Tibial nerve (tissue), 4 donors: ENCODE results near the gene OR3A1. TPM values are rescaled to one million over a fixed set of nuclear protein-coding genes. Genes with fewer than 3 reads are reported as not detected.
"Not testable (repeated sequence)": the region's sequence is repeated elsewhere in the genome, so short reads cannot be mapped to it uniquely, and the experiment has no call there.

Source experiments
- DNase-seq, 2 donors: peaks; one replicate each; pipeline ENCODE4 v3.0.0-alpha.2; 2019; ENCODE audit warnings: low spot score in 2 of 2
- H3K27ac ChIP-seq, 4 donors: fragments of 200-600 bp; sonication (generic) in 3 of 4; one replicate each; pipeline ENCODE4 v1.5.1; 2017 to 2019; ENCODE audit warnings: mild to moderate bottlenecking in 1 of 4
- H3K27me3 ChIP-seq, 2 donors: fragments of 200-600 bp; sonication (generic) in 1 of 2; one replicate each; pipeline versions ENCODE4 v1.5.1 to v1.6.0; 2017 to 2019
- H3K36me3 ChIP-seq, 3 donors: fragments of 200-600 bp; sonication (generic); one replicate each; pipeline ENCODE4 v1.5.1; 2018 to 2019
- H3K4me1 ChIP-seq, 4 donors: fragments of 200-600 bp; sonication (generic) in 3 of 4; one replicate each; pipeline ENCODE4 v1.5.1; 2017 to 2019
- H3K4me3 ChIP-seq, 4 donors: fragments of 200-600 bp; sonication (generic) in 3 of 4; one replicate each; pipeline ENCODE4 v1.5.1; 2017 to 2019; ENCODE audit warnings: mild to moderate bottlenecking in 1 of 4, moderate library complexity in 1 of 4
- H3K9me3 ChIP-seq, 4 donors: fragments of 200-600 bp; sonication (generic) in 3 of 4; one replicate each; pipeline ENCODE4 v1.5.1; 2017 to 2019
- EP300 ChIP-seq, 2 donors: sonication (generic); formaldehyde crosslinking; IDR thresholded peaks; one replicate each; pipeline ENCODE4 v1.6.1; 2017; ENCODE audit warnings: antibody characterized with exemption in 2 of 2, mild to moderate bottlenecking in 1 of 2
- POLR2A ChIP-seq, 2 donors: fragments of 450-650 bp; IDR thresholded peaks; one replicate each; pipeline ENCODE4 v1.6.1; 2017; ENCODE audit warnings: antibody characterized with exemption in 2 of 2, mild to moderate bottlenecking in 2 of 2, moderate library complexity in 2 of 2
- WGBS, 2 donors: methylation state at CpG; one replicate each; pipeline ENCODE4 v1.1.5; 2018; 5-methylcytosine and 5-hydroxymethylcytosine counted together
- total RNA-seq, 4 donors: library from RNA; depleted of rRNA; stranded (reverse); fragments of >200 nt; gene quantifications; one replicate each; pipeline ENCODE4 v1.1.0, GENCODE V29; 2016
- TF ChIP-seq, protein P1 (sequence below), 5 experiments: fragments of 200-600 bp in 3 of 5; fragments of 450-650 bp in 2 of 5; sonication (generic) in 3 of 5; IDR thresholded peaks; one replicate each; pipeline ENCODE4 v1.5.1; 2016 to 2019; ENCODE audit warnings: antibody characterized with exemption in 5 of 5, mild to moderate bottlenecking in 3 of 5, moderate library complexity in 2 of 5

Gene OR3A1
- total RNA-seq, 4 donors from 2014 or later: 0.63 to 2.4 TPM; not detected in 2

DNA sequence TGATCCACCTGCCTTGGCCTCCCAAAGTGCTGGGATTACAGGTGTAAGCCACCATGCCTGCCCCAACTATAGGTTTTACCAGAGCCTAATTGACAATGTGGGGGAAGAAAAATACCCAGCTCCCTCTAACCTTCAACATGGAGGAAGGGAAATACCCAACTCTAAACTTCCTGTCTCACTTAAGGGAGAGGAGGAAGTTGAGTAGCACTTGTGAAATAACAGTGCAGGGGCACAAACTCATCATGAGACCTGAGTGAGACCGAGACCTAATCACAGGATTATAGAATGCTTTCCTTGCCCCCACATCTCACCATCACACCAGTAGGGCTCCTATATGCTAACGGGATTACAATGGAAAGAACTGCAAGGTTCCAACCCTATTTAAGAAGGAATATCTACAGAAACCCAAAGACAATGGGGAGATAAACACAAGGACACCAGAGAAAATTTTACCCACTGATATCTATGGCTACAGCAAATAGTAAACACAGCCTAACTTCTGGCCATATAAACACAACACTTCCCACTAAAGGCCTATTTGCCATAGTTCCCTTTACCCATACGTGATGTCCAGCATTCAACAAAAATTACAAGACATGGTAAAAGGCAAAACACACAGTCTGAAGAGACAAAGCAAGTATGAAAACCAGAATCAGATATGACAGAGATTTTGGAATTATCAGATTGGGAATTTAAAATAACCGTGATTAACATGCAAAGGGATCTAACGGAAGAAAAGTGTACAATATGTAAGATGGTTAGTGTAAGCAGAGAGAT is 26.9 kb downstream of the OR3A1 start:
- no peak for DNase-seq
- Histone ChIP-seq H3K27ac (no peak overlapping the region), H3K4me1 (no peaks in the 10 kb centered on the region), H3K27me3 (no peaks in the 10 kb centered on the region), H3K36me3 (no peaks in the 10 kb centered on the region), H3K4me3 (no peak overlapping the region), H3K9me3 (peaks cover 0 to 25% (median 0%) of the 10 kb centered on the region in 4 donors)
- TF ChIP-seq EP300 (IDR thresholded peaks at IDR 0.05) (no peak), POLR2A (IDR thresholded peaks at IDR 0.05) (no peak)
- TF ChIP-seq, protein P1, sequence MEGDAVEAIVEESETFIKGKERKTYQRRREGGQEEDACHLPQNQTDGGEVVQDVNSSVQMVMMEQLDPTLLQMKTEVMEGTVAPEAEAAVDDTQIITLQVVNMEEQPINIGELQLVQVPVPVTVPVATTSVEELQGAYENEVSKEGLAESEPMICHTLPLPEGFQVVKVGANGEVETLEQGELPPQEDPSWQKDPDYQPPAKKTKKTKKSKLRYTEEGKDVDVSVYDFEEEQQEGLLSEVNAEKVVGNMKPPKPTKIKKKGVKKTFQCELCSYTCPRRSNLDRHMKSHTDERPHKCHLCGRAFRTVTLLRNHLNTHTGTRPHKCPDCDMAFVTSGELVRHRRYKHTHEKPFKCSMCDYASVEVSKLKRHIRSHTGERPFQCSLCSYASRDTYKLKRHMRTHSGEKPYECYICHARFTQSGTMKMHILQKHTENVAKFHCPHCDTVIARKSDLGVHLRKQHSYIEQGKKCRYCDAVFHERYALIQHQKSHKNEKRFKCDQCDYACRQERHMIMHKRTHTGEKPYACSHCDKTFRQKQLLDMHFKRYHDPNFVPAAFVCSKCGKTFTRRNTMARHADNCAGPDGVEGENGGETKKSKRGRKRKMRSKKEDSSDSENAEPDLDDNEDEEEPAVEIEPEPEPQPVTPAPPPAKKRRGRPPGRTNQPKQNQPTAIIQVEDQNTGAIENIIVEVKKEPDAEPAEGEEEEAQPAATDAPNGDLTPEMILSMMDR (IDR thresholded peaks at IDR 0.05): no peak
- 84 to 88% methylated on average over 5 of the region's 5 CpGs for WGBS, 2 donors

DNA sequence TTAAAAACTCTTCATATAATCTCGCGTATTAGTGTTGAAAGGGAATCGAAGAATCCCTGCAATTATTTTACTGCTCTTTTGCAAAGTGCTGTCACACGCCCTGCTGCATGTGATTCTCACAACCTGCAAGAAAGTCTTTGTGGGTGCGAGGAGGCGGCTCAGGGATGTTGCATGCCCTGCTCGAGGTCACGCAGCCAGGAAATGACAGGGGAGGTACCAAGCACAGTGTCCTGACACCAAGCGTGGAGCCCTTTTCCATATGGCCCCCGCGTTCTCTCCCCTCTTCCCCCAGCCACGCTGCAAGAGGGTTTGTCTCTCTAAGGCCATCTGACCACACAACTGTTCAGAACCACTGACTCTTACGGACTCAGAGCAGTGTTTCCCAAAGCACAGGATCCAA is 37.6 kb downstream of the OR3A1 start:
- no peak for DNase-seq
- H3K36me3 ChIP-seq: no peaks in the 10 kb centered on the region
- H3K27ac ChIP-seq: no peak overlapping the region
- 71 to 72% methylated on average over 13 of the region's 13 CpGs for WGBS, 2 donors
- peaks cover 0 to 4% (median 0%) of the 10 kb centered on the region in 4 donors for H3K9me3 ChIP-seq
- no peaks in the 10 kb centered on the region for H3K4me1 ChIP-seq
- H3K4me3 ChIP-seq: no peak overlapping the region
- no peak for TF ChIP-seq POLR2A (IDR thresholded peaks at IDR 0.05)
- TF ChIP-seq, protein P1 (IDR thresholded peaks at IDR 0.05): no peak
- TF ChIP-seq EP300 (IDR thresholded peaks at IDR 0.05): no peak
- no peaks in the 10 kb centered on the region for H3K27me3 ChIP-seq

DNA sequence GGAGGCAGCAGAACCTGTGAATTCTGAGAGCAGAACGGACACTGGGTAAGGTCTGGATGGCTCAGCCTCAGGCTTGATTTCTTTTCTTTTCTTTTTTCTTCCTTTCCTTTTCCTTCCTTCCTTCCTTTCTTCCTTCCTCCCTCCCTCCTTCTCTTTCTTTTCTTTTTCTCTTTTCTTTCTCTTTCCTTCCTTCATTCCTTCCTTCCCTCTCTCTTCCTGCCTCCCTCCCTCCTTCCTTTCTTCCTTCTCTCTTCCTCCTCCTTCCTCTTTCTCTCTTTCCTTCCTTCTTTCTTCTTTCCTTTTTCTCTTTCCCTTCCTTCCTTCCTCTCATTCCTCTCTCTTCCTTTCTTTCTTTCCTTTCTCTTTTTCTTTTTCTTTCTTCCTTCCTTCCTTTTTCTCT is 38.0 kb downstream of the OR3A1 start:
- Histone ChIP-seq H3K4me3 (no peak overlapping the region), H3K9me3 (peaks cover 0 to 4% (median 0%) of the 10 kb centered on the region in 4 donors), H3K27me3 (no peaks in the 10 kb centered on the region), H3K27ac (no peak overlapping the region), H3K4me1 (no peaks in the 10 kb centered on the region), H3K36me3 (no peaks in the 10 kb centered on the region)
- WGBS, 2 donors: 73 to 87% methylated on average over 1 of the region's 1 CpG
- no peak for DNase-seq
- TF ChIP-seq, protein P1 (IDR thresholded peaks at IDR 0.05): no peak
- TF ChIP-seq POLR2A (IDR thresholded peaks at IDR 0.05) (no peak), EP300 (IDR thresholded peaks at IDR 0.05) (no peak)

DNA sequence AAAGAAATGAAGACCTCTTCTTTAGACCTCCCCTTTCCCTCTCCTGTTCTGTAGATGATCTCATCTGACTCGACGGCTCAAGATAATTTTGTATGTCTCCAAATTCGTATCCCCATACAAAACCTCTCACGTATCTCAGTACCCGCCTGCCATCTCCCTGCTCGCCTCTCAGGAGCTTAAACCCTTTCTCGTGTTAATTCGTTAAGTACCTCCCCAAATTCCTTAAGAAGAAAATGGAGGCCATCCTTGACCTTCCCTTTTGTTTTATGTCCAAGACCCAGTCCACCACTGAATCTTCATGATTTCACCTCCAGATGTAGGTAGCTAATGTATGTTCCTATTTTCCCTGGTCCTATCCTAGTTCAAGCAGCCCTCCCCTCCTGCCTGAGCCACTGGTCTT is 41.6 kb downstream of the OR3A1 start:
- H3K27ac ChIP-seq: no peak overlapping the region
- DNase-seq: no peak
- 88 to 90% methylated on average over 8 of the region's 8 CpGs for WGBS, 2 donors
- no peak overlapping the region for H3K4me3 ChIP-seq
- peaks cover 0 to 4% (median 0%) of the 10 kb centered on the region in 4 donors for H3K9me3 ChIP-seq
- no peaks in the 10 kb centered on the region for H3K4me1 ChIP-seq
- TF ChIP-seq, protein P1 (IDR thresholded peaks at IDR 0.05): no peak
- TF ChIP-seq EP300 (IDR thresholded peaks at IDR 0.05) (no peak), POLR2A (IDR thresholded peaks at IDR 0.05) (no peak)
- H3K36me3 ChIP-seq: no peaks in the 10 kb centered on the region
- H3K27me3 ChIP-seq: no peaks in the 10 kb centered on the region

DNA sequence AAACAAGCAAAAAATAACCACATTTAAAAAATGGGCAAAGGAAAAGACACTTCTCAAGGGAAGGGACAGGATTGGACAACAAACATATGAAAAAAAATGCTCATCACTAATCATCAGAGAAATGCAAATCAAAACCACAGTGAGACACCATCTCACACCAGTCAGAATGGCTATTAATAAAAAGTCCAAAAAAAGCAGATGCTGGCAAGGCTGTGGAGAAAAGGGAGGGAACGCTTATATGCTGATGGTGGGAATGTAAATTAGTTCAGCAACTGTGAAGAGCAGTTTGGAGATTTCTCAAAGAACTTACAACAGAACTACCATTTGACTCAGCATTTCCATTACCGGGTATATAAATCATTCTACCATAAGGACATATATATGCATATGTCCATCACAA is 49.1 kb downstream of the OR3A1 start:
- H3K4me1 ChIP-seq, H3K4me3 ChIP-seq, H3K27me3 ChIP-seq, DNase-seq, H3K36me3 ChIP-seq, H3K9me3 ChIP-seq, H3K27ac ChIP-seq: not testable (repeated sequence)
- WGBS, 2 donors: 94 to 100% methylated on average over 1 of the region's 2 CpGs

DNA sequence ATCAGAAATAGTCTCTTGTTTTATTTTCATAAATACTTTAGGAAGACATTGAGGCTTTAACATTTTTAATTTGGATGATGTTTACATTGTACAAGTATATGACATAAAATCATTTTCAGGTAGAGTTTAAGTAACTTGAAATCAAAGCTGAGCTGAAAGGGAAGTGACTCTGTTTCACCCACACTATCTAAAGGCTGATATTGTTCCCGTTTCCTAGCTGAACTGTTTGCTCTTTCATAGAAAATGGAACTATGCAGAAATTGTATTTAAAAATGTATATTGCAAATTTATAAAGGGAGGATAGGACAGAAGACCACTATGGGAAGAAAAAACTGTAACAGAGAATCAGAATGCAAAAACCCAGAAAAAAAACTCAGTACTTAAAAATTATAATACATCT is 53.3 kb downstream of the OR3A1 start:
- H3K4me1 ChIP-seq, H3K27ac ChIP-seq, H3K27me3 ChIP-seq, DNase-seq, H3K36me3 ChIP-seq, H3K9me3 ChIP-seq, H3K4me3 ChIP-seq: not testable (repeated sequence)
- WGBS, 2 donors: 26 to 38% methylated on average over 1 of the region's 1 CpG

DNA sequence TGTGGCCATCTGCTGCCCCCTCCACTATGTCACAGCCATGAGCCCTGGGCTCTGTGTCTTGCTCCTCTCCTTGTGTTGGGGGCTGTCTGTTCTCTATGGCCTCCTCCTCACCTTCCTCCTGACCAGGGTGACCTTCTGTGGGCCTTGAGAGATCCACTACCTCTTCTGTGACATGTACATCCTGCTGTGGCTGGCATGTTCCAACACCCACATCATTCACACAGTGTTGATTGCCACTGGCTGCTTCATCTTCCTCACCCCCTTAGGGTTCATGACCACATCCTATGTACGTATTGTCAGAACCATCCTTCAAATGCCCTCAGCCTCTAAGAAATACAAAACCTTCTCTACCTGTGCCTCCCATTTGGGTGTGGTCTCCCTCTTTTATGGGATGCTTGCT is 57.1 kb downstream of the OR3A1 start:
- not testable (repeated sequence) for H3K36me3 ChIP-seq, H3K4me1 ChIP-seq, DNase-seq, H3K9me3 ChIP-seq, H3K27ac ChIP-seq, H3K4me3 ChIP-seq, H3K27me3 ChIP-seq
- WGBS, 2 donors: 89 to 100% methylated on average over 1 of the region's 1 CpG
